ENCODE measurements around the gene ZNF593OS. TPM values are rescaled to one million over a fixed set of nuclear protein-coding genes. Genes with fewer than 3 reads are reported as not detected.

The ZNF593OS gene
- total and polyA plus RNA-seq, 2 of the 8 experiments (the other 6 are each of a cell fraction or from before 2014, with no cell fraction given): not detected

- Histone ChIP-seq H3K18ac (ENCODE audit: extremely low read depth, low read length) (no peak overlapping the region), H3K9ac (replicated peaks in 1 of 4; ENCODE audit: extremely low read depth in 1 of 4, low read depth in 3 of 4, low read length in 3 of 4) (no peak overlapping the region), H4K8ac (ENCODE audit: extremely low read depth, insufficient read depth, low read length) (no peak overlapping the region), H2BK15ac (ENCODE audit: low read length) (no peak overlapping the region), H3K4me2 (ENCODE audit: insufficient read depth in 1 of 2, low read depth in 2 of 2, low read length in 2 of 2) (no peak overlapping the region), H3K27me3 (replicated peaks in 1 of 4; ENCODE audit: control insufficient read depth in 3 of 4, extremely low read depth in 1 of 4, insufficient read depth in 3 of 4, low read length in 3 of 4) (no peaks in the 10 kb centered on the region), H2BK20ac (ENCODE audit: low read length) (no peak overlapping the region), H2AK5ac (ENCODE audit: low read depth, low read length) (no peak overlapping the region), H4K20me1 (replicated peaks in 1 of 2; ENCODE audit: control insufficient read depth in 1 of 2, insufficient read depth in 2 of 2, low read length in 2 of 2) (no peaks in the 10 kb centered on the region), H3K23me2 (ENCODE audit: low read depth, low read length) (no peaks in the 10 kb centered on the region; the same call in 1 of the 2 replicates), H3K9me3 (ENCODE audit: insufficient read depth in 2 of 2, low read depth in 1 of 2, low read length in 1 of 2) (no peaks in the 10 kb centered on the region), H3K36me3 (ENCODE audit: control insufficient read depth in 2 of 4, insufficient read depth in 4 of 4, low read length in 3 of 4) (no peaks in the 10 kb centered on the region), H2AFZ (ENCODE audit: low read length) (no peak overlapping the region), H3K79me1 (ENCODE audit: low read depth, low read length) (no peaks in the 10 kb centered on the region), H3K4me3 (ENCODE audit: extremely low read depth in 1 of 4, insufficient read depth in 2 of 4, low read depth in 3 of 4, low read length in 4 of 4) (no peak overlapping the region), H3K4me1 (replicated peaks in 1 of 4; ENCODE audit: control insufficient read depth in 3 of 4, insufficient read depth in 4 of 4, low read length in 3 of 4) (no peaks in the 10 kb centered on the region), H4K91ac (replicated peaks; ENCODE audit: insufficient read length, low read length) (no peak overlapping the region), H3K56ac (replicated peaks; ENCODE audit: insufficient read length, low read depth, low read length) (no peak overlapping the region), H4K5ac (ENCODE audit: insufficient read length, low read depth, low read length) (no peak overlapping the region), H3K14ac (ENCODE audit: insufficient read length) (no peak overlapping the region), H2BK12ac (ENCODE audit: low read depth, low read length) (no peak overlapping the region), H2BK5ac (ENCODE audit: low read depth, low read length) (no peak overlapping the region), H3K79me2 (ENCODE audit: control insufficient read depth in 1 of 2, insufficient read depth in 2 of 2, low read length in 2 of 2) (no peaks in the 10 kb centered on the region), H3K27ac (ENCODE audit: low read depth, low read length) (no peak overlapping the region), H3K4ac (replicated peaks; ENCODE audit: insufficient read length, low read depth, low read length) (no peak overlapping the region), H3K23ac (ENCODE audit: insufficient read length) (no peak overlapping the region), H2BK120ac (replicated peaks; ENCODE audit: low read depth, low read length) (no peak overlapping the region)
- WGBS, 2 experiments (ENCODE audit: extremely low coverage in 1 of 2, insufficient coverage in 1 of 2, insufficient read length in 1 of 2, insufficient replicate concordance in 2 of 2, low coverage in 1 of 2, low lambda C conversion rate in 2 of 2, missing lambda C conversion rate in 1 of 2): 73% methylated on average over 1 of the region's 1 CpG; no CpG with 5 or more reads in 1 of the 2 experiments
- POLR2A ChIA-PET (ENCODE audit: partially characterized antibody): no interaction called here
- DNase-seq (ENCODE audit: low read depth in 1 of 2, low spot score in 2 of 2): peak in 1 of 2 experiments; percentile 22
- CTCF ChIA-PET (ENCODE audit: partially characterized antibody): interaction anchor here (0.6 to 1.4 kb wide), 4 partner anchors 12 to 296 kb away, joined by 3 to 14 read pairs (median 4); no protein-coding TSS in a partner anchor
- FAIRE-seq: no peak
- TF ChIP-seq HDAC6 (IDR thresholded peaks at IDR 0.05; ENCODE audit: low read depth, low read length) (no peak), SIRT6 (IDR thresholded peaks at IDR 0.05; ENCODE audit: low read length) (no peak)
- TF ChIP-seq, protein P1, sequence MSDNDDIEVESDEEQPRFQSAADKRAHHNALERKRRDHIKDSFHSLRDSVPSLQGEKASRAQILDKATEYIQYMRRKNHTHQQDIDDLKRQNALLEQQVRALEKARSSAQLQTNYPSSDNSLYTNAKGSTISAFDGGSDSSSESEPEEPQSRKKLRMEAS (IDR thresholded peaks at IDR 0.05): no peak
Measured at GRCh38 chr1:26130695-26131094, 40.9 kb downstream of the ZNF593OS start.

Measured in H1 (cell line).